Urothelium cell line (cell line): ENCODE data around the gene MAN2B2.
A peak's percentile ranks its signal among the peaks of the same experiment; 100 is the strongest.
"Not testable (repeated sequence)": the region's sequence is repeated elsewhere in the genome, so short reads cannot be mapped to it uniquely, and the experiment has no call there.

Experiments used
- DNase-seq: peaks from one replicate; pipeline ENCODE4 v3.0.0; 2011; ENCODE audit warnings: low spot score, mixed read lengths
- FAIRE-seq: peaks from 2 replicates; lab custom pipeline; 2011; peaks lifted over from hg19 to GRCh38; lab: Jason Lieb, UNC

MAN2B2 gene

GRCh38 chr4:6663596-6664393, 88.8 kb downstream of the MAN2B2 start:
- FAIRE-seq, result no peak
- no peak for DNase-seq

GRCh38 chr4:6665320-6665654, 90.3 kb downstream of the MAN2B2 start:
- FAIRE-seq, result no peak
- DNase-seq, result no peak

- DNase-seq, result peak; percentile 48
These were observed 93.4 kb downstream of the MAN2B2 start for GRCh38 chr4:6668391-6668790.

DNA sequence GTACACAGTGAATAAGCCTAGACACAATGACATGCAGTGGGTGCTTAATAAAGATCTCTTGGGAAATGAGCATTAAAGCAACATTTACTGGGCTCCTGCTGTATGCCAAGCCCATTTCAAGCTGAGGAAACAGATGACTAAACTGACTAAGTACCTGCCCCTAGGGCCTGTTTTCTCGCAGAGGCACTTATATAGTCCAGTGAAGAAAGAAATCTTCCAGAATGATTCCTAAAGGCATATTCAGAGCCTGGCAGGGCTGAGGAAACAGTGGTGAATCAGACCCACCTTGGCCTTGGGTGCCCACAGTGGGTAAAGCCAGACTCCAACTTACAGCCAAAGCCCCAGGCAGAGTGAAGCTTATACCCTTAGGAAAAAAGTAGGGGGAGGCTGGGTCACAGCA, 96.7 kb downstream of the MAN2B2 start:
- no peak for FAIRE-seq

More at GRCh38 chr4:6668391-6668790, 93.4 kb downstream of the MAN2B2 start:
- FAIRE-seq, result no peak

DNA sequence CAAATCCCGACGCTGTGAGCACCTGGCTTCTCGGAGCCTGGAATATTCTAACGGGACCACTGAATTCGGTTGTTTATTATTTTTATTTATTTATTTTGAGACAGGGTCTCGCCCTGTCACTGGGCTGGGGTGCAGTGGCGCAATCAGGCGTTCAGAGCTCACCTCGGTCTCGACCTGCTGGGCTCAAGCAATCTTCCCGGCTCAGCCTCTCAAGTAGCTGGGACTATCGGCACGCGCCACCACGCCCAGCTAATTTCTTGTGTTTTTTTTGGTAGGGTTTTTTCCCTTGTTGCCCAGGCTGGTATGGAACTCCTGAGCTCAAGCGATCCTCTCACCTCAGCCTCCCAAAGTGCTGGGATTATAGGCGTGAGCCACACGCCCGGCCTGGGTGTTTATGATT, 97.1 kb downstream of the MAN2B2 start:
- DNase-seq (no peak), FAIRE-seq (no peak)

More for the DNA sequence above, 96.7 kb downstream of the MAN2B2 start:
- no peak for DNase-seq

- FAIRE-seq, DNase-seq: not testable (repeated sequence)
These were observed 97.7 kb downstream of the MAN2B2 start for GRCh38 chr4:6672541-6673190.
